Upper lobe of right lung (tissue), 1 donor: Measurements from ENCODE around the gene CMIP. TPM values are rescaled to one million over a fixed set of nuclear protein-coding genes. Genes with fewer than 3 reads are reported as not detected.

Source experiments
- ATAC-seq: fragments of 200-7000 bp; cut with Tn5 transposase; one replicate; pipeline ENCODE4 v1.9.1; 2020; ENCODE audit warnings: mild to moderate bottlenecking, moderate library complexity
- DNase-seq: peaks from one replicate; pipeline ENCODE4 v3.0.0-alpha.2; 2020
- H3K27ac ChIP-seq: fragments of 200-600 bp; one replicate; pipeline ENCODE4 v1.8.0; 2022
- H3K27me3 ChIP-seq: fragments of 200-600 bp; one replicate; pipeline ENCODE4 v1.8.0; 2022; ENCODE audit warnings: mild to moderate bottlenecking
- H3K36me3 ChIP-seq: fragments of 200-600 bp; one replicate; pipeline ENCODE4 v1.8.0; 2022
- H3K4me1 ChIP-seq: fragments of 200-600 bp; one replicate; pipeline ENCODE4 v1.8.0; 2022
- H3K4me3 ChIP-seq: fragments of 200-600 bp; one replicate; pipeline ENCODE4 v1.8.0; 2022; ENCODE audit warnings: mild to moderate bottlenecking
- H3K9me3 ChIP-seq: fragments of 200-600 bp; one replicate; pipeline ENCODE4 v1.8.0; 2022
- intact Hi-C: fragments of 100-400 bp; cut with DNase I; formaldehyde crosslinking; loops from one replicate; pipeline ENCODE4 v1.11.0; 2022
- total RNA-seq: library from RNA; stranded (reverse); fragmentation: NEBNext Ultra II Directional; extraction: Animal tissue kit (Norgen Biotek cat#: 25700); gene quantifications from one replicate; pipeline ENCODE4 v1.2.1, GENCODE V29; 2021
- TF ChIP-seq, protein P1 (sequence below): fragments of 200-600 bp; IDR thresholded peaks from one replicate; pipeline ENCODE4 v1.8.0; 2022; ENCODE audit warnings: antibody characterized with exemption
- donor health status: DM: no; HTN: yes; CAD: no; lungs with severe emphysema.

CMIP gene
- total RNA-seq, 1 donor from 2014 or later, result 73.8 TPM

DNA sequence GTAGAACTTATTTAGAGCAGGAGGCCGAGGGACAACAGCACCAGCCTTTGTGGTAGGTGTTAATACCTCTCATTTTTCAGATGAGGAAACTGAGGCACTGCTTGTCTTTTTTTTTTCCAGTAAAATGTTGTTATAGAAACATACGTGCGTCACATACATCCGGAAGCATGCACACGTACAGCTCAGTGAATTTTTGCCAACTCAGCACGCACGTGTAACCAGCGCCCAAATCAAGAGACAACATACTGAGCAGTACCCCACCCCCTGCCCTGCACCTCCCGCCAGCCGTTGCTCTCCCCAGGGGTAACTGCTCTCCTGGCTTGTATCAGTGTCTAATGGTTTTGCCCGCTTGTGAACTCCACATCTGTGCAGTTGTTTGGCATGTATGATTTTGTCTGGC lies 92.0 kb downstream of the CMIP start:
- Histone ChIP-seq H3K36me3 (no peaks in the 10 kb centered on the region), H3K9me3 (no peaks in the 10 kb centered on the region), H3K4me1 (peaks cover 15% of the 10 kb centered on the region), H3K4me3 (no peak overlapping the region), H3K27me3 (no peaks in the 10 kb centered on the region), H3K27ac (no peak overlapping the region)
- DNase-seq, result no peak
- intact Hi-C loops, result no loop called here
- ATAC-seq, result no peak
- TF ChIP-seq, protein P1, sequence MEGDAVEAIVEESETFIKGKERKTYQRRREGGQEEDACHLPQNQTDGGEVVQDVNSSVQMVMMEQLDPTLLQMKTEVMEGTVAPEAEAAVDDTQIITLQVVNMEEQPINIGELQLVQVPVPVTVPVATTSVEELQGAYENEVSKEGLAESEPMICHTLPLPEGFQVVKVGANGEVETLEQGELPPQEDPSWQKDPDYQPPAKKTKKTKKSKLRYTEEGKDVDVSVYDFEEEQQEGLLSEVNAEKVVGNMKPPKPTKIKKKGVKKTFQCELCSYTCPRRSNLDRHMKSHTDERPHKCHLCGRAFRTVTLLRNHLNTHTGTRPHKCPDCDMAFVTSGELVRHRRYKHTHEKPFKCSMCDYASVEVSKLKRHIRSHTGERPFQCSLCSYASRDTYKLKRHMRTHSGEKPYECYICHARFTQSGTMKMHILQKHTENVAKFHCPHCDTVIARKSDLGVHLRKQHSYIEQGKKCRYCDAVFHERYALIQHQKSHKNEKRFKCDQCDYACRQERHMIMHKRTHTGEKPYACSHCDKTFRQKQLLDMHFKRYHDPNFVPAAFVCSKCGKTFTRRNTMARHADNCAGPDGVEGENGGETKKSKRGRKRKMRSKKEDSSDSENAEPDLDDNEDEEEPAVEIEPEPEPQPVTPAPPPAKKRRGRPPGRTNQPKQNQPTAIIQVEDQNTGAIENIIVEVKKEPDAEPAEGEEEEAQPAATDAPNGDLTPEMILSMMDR, result no peak

- Histone ChIP-seq H3K36me3 (no peaks in the 10 kb centered on the region), H3K9me3 (no peaks in the 10 kb centered on the region), H3K4me1 (peaks cover 28% of the 10 kb centered on the region), H3K4me3 (no peak overlapping the region), H3K27ac (no peak overlapping the region), H3K27me3 (no peaks in the 10 kb centered on the region)
- intact Hi-C loops, result no loop called here
- peak; percentile 45 for DNase-seq
- TF ChIP-seq, protein P1, result no peak
- ATAC-seq, result no peak
Measured at GRCh38 chr16:81537721-81538561, 93.3 kb downstream of the CMIP start.

DNA sequence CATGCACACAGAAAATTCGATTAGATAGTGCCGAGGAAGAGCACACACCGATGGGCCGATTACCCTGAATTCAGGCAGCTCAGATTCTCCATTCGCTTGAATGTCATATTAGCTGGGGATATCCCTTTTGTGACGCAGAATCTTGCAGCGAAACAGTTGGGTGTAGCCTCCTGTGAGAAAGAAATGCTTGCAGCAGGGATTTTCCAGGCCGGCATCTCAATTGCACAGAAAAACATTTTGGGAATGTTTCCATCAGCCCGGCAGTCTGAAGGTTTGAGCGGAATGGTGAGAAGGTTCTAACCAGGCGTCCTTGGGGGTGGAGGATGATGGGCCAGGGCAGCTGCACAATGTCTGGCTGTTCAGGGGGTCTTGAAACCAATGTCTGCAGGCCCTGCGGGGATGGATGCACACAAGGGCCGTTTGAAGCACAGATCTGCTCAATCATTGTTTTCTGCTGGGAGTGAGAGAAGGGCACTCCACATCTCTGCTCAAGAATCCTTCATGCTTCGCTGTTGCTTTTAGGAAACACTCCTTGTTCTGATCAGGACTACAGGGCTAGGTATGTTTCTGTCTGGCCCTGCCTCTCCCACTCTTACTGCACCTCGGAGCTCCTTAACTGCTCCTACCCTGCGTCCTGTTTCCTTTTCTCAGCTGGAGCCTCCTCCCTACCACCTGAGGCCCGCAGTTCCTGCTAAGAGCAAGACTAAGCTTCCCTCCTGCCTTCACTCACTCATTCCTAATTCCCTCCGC lies 94.6 kb downstream of the CMIP start:
- H3K36me3 ChIP-seq, result no peaks in the 10 kb centered on the region
- TF ChIP-seq, protein P1, result no peak
- no peaks in the 10 kb centered on the region for H3K27me3 ChIP-seq
- H3K4me3 ChIP-seq, result no peak overlapping the region
- H3K9me3 ChIP-seq, result no peaks in the 10 kb centered on the region
- peaks cover 40% of the 10 kb centered on the region for H3K4me1 ChIP-seq
- ATAC-seq, result peak; percentile 83
- DNase-seq, result no peak
- no peak overlapping the region for H3K27ac ChIP-seq
- intact Hi-C loops, result no loop called here

DNA sequence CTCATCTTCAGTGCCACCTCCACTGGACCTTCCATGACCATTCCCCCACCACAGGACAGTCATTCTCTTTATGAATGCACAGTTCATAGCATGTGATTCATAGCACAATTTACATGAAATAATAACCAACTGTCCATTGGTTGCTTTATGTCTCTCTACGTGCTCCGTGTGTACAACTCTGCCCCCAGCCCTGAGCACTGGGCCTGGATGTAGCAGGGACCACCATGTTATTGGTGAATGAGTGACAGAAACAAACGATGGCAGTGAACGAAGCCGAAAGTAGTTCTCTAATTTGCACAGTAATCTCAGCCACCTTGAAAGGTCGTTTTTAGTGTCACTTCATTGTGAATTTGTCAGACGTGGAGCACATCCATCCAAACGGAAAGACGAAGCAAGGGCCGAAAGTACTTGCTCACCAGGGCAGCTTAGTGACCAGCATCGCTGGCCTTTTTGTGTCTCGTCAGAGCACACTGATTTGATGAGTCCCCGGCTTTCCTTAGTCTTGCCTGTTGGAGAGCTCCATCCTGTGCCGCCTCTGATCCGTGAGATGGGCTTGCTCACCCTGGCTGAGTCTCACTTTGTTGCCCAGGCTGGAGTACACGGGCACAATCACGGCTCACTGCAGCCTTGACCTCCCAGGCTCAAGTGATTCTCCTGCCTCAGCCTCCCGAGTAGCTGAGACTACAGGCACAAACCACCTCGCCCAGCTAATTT lies 95.3 kb downstream of the CMIP start:
- TF ChIP-seq, protein P1, result no peak
- no peaks in the 10 kb centered on the region for H3K27me3 ChIP-seq
- DNase-seq, result no peak
- intact Hi-C loops, result no loop called here
- peaks cover 47% of the 10 kb centered on the region for H3K4me1 ChIP-seq
- no peak overlapping the region for H3K27ac ChIP-seq
- no peak for ATAC-seq
- H3K36me3 ChIP-seq, result no peaks in the 10 kb centered on the region
- H3K4me3 ChIP-seq, result no peak overlapping the region
- no peaks in the 10 kb centered on the region for H3K9me3 ChIP-seq

- no peak for DNase-seq
- Histone ChIP-seq H3K36me3 (no peaks in the 10 kb centered on the region), H3K4me1 (peaks cover 53% of the 10 kb centered on the region), H3K4me3 (no peak overlapping the region), H3K9me3 (no peaks in the 10 kb centered on the region), H3K27ac (no peak overlapping the region), H3K27me3 (no peaks in the 10 kb centered on the region)
- intact Hi-C loops, result no loop called here
- ATAC-seq, result no peak
- TF ChIP-seq, protein P1, result no peak
Measured at GRCh38 chr16:81541314-81541713, 96.7 kb downstream of the CMIP start.
